H1 (cell line): ENCODE data around the gene RASSF5. TPM values are rescaled to one million over a fixed set of nuclear protein-coding genes. Genes with fewer than 3 reads are reported as not detected.
A peak's percentile ranks its signal among the peaks of the same experiment; 100 is the strongest.

Experiments
- CTCF ChIA-PET: fragments of 300-600 bp; sonication (Branson Sonifier 250); formaldehyde crosslinking; loops from one replicate; lab custom pipeline; 2021; ENCODE audit not compliant: partially characterized antibody; lab: Charles Lee
- POLR2A ChIA-PET: fragments of 300-600 bp; sonication (Branson Sonifier 250); formaldehyde crosslinking; loops from one replicate; lab custom pipeline; 2021; ENCODE audit warnings: inconsistent platforms; ENCODE audit not compliant: partially characterized antibody; lab: Charles Lee
- DNase-seq, 2 experiments: peaks; one replicate each; pipeline versions ENCODE4 v3.0.0 to v3.0.0-alpha.2; 2010 to 2022; ENCODE audit warnings: low spot score in 2 of 2, low read depth in 1 of 2, mixed read lengths in 1 of 2
- FAIRE-seq: peaks from 2 replicates; lab custom pipeline; 2011; peaks lifted over from hg19 to GRCh38; lab: Jason Lieb, UNC
- H2AFZ ChIP-seq: 2 replicates; pipeline ENCODE4 v1.8.1; 2012; ENCODE audit warnings: low read length, inconsistent platforms
- H2AK5ac ChIP-seq: 2 replicates; pipeline ENCODE4 v1.6.1; 2013; ENCODE audit warnings: low read depth, low read length
- H2BK120ac ChIP-seq: replicated peaks from 2 replicates; pipeline ENCODE3; 2013; ENCODE audit warnings: low read depth, low read length, inconsistent platforms
- H2BK12ac ChIP-seq: 2 replicates; pipeline ENCODE4 v1.6.1; 2013; ENCODE audit warnings: low read depth, low read length
- H2BK15ac ChIP-seq: 2 replicates; pipeline ENCODE4 v1.6.1; 2013; ENCODE audit warnings: low read length
- H2BK20ac ChIP-seq: 2 replicates; pipeline ENCODE4 v1.6.1; 2013; ENCODE audit warnings: low read length
- H2BK5ac ChIP-seq: 2 replicates; pipeline ENCODE4 v1.6.1; 2013; ENCODE audit warnings: low read depth, low read length
- H3K14ac ChIP-seq: 2 replicates; pipeline ENCODE4 v1.6.1; 2013; ENCODE audit warnings: inconsistent platforms; ENCODE audit not compliant: insufficient read length
- H3K18ac ChIP-seq: 2 replicates; pipeline ENCODE4 v1.6.1; 2013; ENCODE audit warnings: low read length; ENCODE audit errors: extremely low read depth
- H3K23ac ChIP-seq: 2 replicates; pipeline ENCODE4 v1.6.1; 2013; ENCODE audit warnings: inconsistent platforms; ENCODE audit not compliant: insufficient read length
- H3K23me2 ChIP-seq: 2 replicates; pipeline ENCODE4 v1.6.1; 2013; ENCODE audit warnings: low read depth, low read length
- H3K27ac ChIP-seq: 2 replicates; pipeline ENCODE4 v1.6.1; 2011; ENCODE audit warnings: low read depth, low read length, inconsistent platforms
- H3K27me3 ChIP-seq, 4 experiments: replicated peaks in 1 of 4; 1 replicate in 1 of 4; 2 replicates in 3 of 4; pipeline versions ENCODE4 v1.6.1 to v1.8.1; 2011 to 2013; ENCODE audit warnings: low read length in 3 of 4, mild to moderate bottlenecking in 3 of 4, inconsistent platforms in 2 of 4, mixed read lengths in 2 of 4, moderate library complexity in 1 of 4; ENCODE audit not compliant: control insufficient read depth in 3 of 4, insufficient read depth in 3 of 4; ENCODE audit errors: extremely low read depth in 1 of 4
- H3K36me3 ChIP-seq, 4 experiments: 2 replicates each; pipeline versions ENCODE4 v1.6.1 to v1.8.1; 2011 to 2013; ENCODE audit warnings: mild to moderate bottlenecking in 4 of 4, low read length in 3 of 4, moderate library complexity in 2 of 4, control low read depth in 1 of 4, inconsistent platforms in 1 of 4; ENCODE audit not compliant: insufficient read depth in 4 of 4, control insufficient read depth in 2 of 4
- H3K4ac ChIP-seq: replicated peaks from 2 replicates; pipeline ENCODE3; 2013; ENCODE audit warnings: low read length, low read depth, mixed read lengths, inconsistent platforms; ENCODE audit not compliant: insufficient read length
- H3K4me1 ChIP-seq, 4 experiments: replicated peaks in 1 of 4; 1 replicate in 1 of 4; 2 replicates in 3 of 4; pipeline versions ENCODE4 v1.6.1 to v1.8.1; 2011 to 2013; ENCODE audit warnings: low read length in 3 of 4, inconsistent platforms in 2 of 4, mixed read lengths in 1 of 4; ENCODE audit not compliant: insufficient read depth in 4 of 4, control insufficient read depth in 3 of 4
- H3K4me2 ChIP-seq, 2 experiments: 2 replicates each; pipeline versions ENCODE4 v1.6.1 to v1.8.1; 2011 to 2013; ENCODE audit warnings: low read depth in 2 of 2, low read length in 2 of 2, control low read depth in 1 of 2, inconsistent platforms in 1 of 2, mild to moderate bottlenecking in 1 of 2; ENCODE audit not compliant: insufficient read depth in 1 of 2
- H3K4me3 ChIP-seq, 4 experiments: fragments of 200-600, 300-600 bp in 1 of 4; sonication (generic), shearing (Covaris generic), sonication (Bioruptor Twin) in 1 of 4; 2 replicates each; pipeline versions ENCODE4 v1.5.1 to v1.8.1; 2011 to 2016; ENCODE audit warnings: low read length in 4 of 4, low read depth in 3 of 4, control low read depth in 2 of 4, inconsistent platforms in 2 of 4, mild to moderate bottlenecking in 2 of 4, mixed read lengths in 1 of 4, moderate library complexity in 1 of 4; ENCODE audit not compliant: insufficient read depth in 2 of 4; ENCODE audit errors: extremely low read depth in 1 of 4
- H3K56ac ChIP-seq: replicated peaks from 2 replicates; pipeline ENCODE3; 2013; ENCODE audit warnings: low read depth, mild to moderate bottlenecking, mixed read lengths, low read length, inconsistent platforms; ENCODE audit not compliant: insufficient read length
- H3K79me1 ChIP-seq: 2 replicates; pipeline ENCODE4 v1.6.1; 2013; ENCODE audit warnings: low read depth, low read length, control low read depth
- H3K79me2 ChIP-seq, 2 experiments: 2 replicates each; pipeline versions ENCODE4 v1.6.1 to v1.8.1; 2012 to 2013; ENCODE audit warnings: low read length in 2 of 2, mild to moderate bottlenecking in 2 of 2, inconsistent platforms in 1 of 2; ENCODE audit not compliant: insufficient read depth in 2 of 2, control insufficient read depth in 1 of 2
- H3K9ac ChIP-seq, 4 experiments: replicated peaks in 1 of 4; 1 replicate in 1 of 4; 2 replicates in 3 of 4; pipeline versions ENCODE4 v1.6.1 to v1.8.1; 2011 to 2013; ENCODE audit warnings: low read depth in 3 of 4, low read length in 3 of 4, control low read depth in 2 of 4, mild to moderate bottlenecking in 2 of 4, moderate library complexity in 2 of 4, inconsistent platforms in 1 of 4; ENCODE audit errors: extremely low read depth in 1 of 4
- H3K9me3 ChIP-seq, 2 experiments: 2 replicates each; pipeline versions ENCODE4 v1.6.1 to v1.8.1; 2012 to 2013; ENCODE audit warnings: mild to moderate bottlenecking in 2 of 2, moderate library complexity in 2 of 2, control low read depth in 1 of 2, inconsistent platforms in 1 of 2, low read depth in 1 of 2, low read length in 1 of 2, mixed read lengths in 1 of 2; ENCODE audit not compliant: insufficient read depth in 2 of 2
- H4K20me1 ChIP-seq, 2 experiments: replicated peaks in 1 of 2; 2 replicates each; pipeline versions ENCODE3 to v1.8.1; 2011 to 2013; ENCODE audit warnings: inconsistent platforms in 2 of 2, low read length in 2 of 2, mild to moderate bottlenecking in 1 of 2; ENCODE audit not compliant: insufficient read depth in 2 of 2, control insufficient read depth in 1 of 2
- H4K5ac ChIP-seq: 2 replicates; pipeline ENCODE4 v1.6.1; 2013; ENCODE audit warnings: low read length, low read depth, mixed read lengths, inconsistent platforms; ENCODE audit not compliant: insufficient read length
- H4K8ac ChIP-seq: 2 replicates; pipeline ENCODE4 v1.8.0; 2013; ENCODE audit warnings: mild to moderate bottlenecking, moderate library complexity, low read length, inconsistent platforms; ENCODE audit not compliant: insufficient read depth; ENCODE audit errors: extremely low read depth
- H4K91ac ChIP-seq: replicated peaks from 2 replicates; pipeline ENCODE3; 2013; ENCODE audit warnings: low read length, mixed read lengths, inconsistent platforms; ENCODE audit not compliant: insufficient read length
- CBX5 ChIP-seq: fragments of 300-800, 300-1000 bp; sonication (generic); IDR thresholded peaks from 2 replicates; pipeline ENCODE4 v1.7.1; 2016; ENCODE audit warnings: antibody characterized with exemption, low read length, low read depth
- CTBP2 ChIP-seq: IDR thresholded peaks from 2 replicates; pipeline ENCODE4 v1.7.0; 2011; ENCODE audit warnings: borderline replicate concordance, mild to moderate bottlenecking, moderate library complexity, mixed read lengths, low read length; ENCODE audit not compliant: insufficient read depth, insufficient read length
- POLR2AphosphoS5 ChIP-seq: IDR thresholded peaks from 2 replicates; pipeline ENCODE4 v1.6.1; 2011; ENCODE audit warnings: low read depth, low read length
- RAD21 ChIP-seq, 2 experiments: IDR thresholded peaks in 1 of 2; conservative IDR thresholded peaks in 1 of 2; 2 replicates each; pipeline ENCODE4 v1.6.1; 2011; ENCODE audit warnings: low read depth in 2 of 2, low read length in 2 of 2, improper control_type of control experiment in 1 of 2, inconsistent platforms in 1 of 2, mild to moderate bottlenecking in 1 of 2, moderate library complexity in 1 of 2
- SIRT6 ChIP-seq: IDR thresholded peaks from one replicate; pipeline ENCODE4 v1.7.1; 2012; ENCODE audit warnings: low read length, inconsistent platforms
- WGBS, 2 experiments: shearing (Covaris generic) in 1 of 2; methylation state at CpG; one replicate each; pipeline versions ENCODE4 v1.1.6 to v1.1.7; 2013 to 2015; ENCODE audit warnings: low lambda C conversion rate in 2 of 2, mixed read lengths in 2 of 2, inconsistent platforms in 1 of 2, low coverage in 1 of 2, missing lambda C conversion rate in 1 of 2; ENCODE audit not compliant: insufficient replicate concordance in 2 of 2, insufficient coverage in 1 of 2, insufficient read length in 1 of 2; ENCODE audit errors: extremely low coverage in 1 of 2, missing lambda C conversion rate in 1 of 2; 5-methylcytosine and 5-hydroxymethylcytosine counted together
- polyA plus RNA-seq, 7 experiments: library from polyadenylated mRNA; depleted of rRNA in 3 of 7; stranded (reverse) in 5 of 7; unstranded in 2 of 7; fragments of >200 nt in 5 of 7; fragments of 200-250 nt in 2 of 7; gene quantifications; 1 replicate in 5 of 7; 2 replicates in 1 of 7; 4 replicates in 1 of 7; pipeline versions ENCODE4 v1.2.1 to v1.2.3, GENCODE V29; 2011 to 2013; ENCODE audit warnings: missing spikeins in 2 of 7, mixed read lengths in 2 of 7
- total RNA-seq: library from RNA; stranded (reverse); fragmentation: NEBNext Ultra II Directional; extraction: Animal tissue kit (Norgen Biotek cat#: 25700); gene quantifications from 2 replicates; pipeline ENCODE4 v1.2.1, GENCODE V29; 2021
- TF ChIP-seq, protein P1 (sequence below), 3 experiments: IDR thresholded peaks; 1 replicate in 2 of 3; 2 replicates in 1 of 3; pipeline versions ENCODE4 v1.5.1 to v1.6.1; 2011; ENCODE audit warnings: low read length in 3 of 3, mild to moderate bottlenecking in 3 of 3, inconsistent platforms in 2 of 3, low read depth in 1 of 3, moderate library complexity in 1 of 3; ENCODE audit not compliant: insufficient read depth in 1 of 3; ENCODE audit errors: control extremely low read depth in 1 of 3

RASSF5 gene
- total and polyA plus RNA-seq, 2 of the 8 experiments (the other 6 are each of a cell fraction or from before 2014, with no cell fraction given) = 0.82 to 1.8 TPM

DNA sequence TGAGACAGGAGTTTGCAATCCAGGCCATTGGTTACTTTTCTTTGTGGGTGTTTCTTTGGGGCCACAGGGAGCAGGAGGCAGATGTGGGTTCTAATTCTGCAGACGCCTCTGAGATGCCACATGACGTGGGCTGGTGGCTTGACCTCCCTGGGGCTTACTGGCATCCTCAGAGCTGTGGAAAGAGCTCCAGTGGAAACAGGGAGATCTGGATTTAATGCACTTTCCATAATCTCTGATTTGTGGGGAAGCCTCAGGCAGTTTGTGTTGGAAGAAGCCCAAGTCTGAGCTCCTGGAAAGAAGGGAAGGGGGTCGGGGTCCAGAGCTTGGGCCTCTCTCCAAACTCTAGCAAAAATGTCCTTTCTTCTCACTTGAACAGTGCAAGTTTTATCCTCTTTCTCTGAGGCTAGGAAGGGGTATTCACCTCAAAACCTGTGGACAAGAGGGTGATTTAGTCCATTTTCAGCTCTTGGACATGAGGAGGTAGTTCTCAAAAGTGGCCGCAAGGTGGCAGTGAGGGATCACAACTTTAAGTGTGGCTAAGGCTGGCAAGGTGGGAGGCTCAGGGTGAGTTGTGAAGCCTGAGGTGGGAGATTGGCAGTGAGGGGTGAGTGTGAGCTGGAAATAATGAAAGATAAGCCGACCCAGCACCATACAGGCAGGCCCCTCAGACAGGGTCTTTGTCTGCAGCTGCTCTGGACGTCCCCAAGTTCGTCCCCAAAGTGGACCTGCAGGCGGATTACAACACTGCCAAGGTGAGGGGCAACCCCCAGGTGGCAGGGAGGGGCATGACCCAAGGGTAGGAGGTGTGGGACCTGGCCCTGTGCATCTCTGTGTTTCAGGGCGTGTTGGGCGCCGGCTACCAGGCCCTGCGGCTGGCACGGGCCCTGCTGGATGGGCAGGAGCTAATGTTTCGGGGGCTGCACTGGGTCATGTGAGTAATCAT lies 27.9 kb upstream of the RASSF5 start:
- no peaks in the 10 kb centered on the region for H3K9me3 ChIP-seq
- H3K14ac ChIP-seq = no peak overlapping the region
- no peak overlapping the region for H2AK5ac ChIP-seq
- peaks cover 0 to 2% of the 10 kb centered on the region in 2 experiments for H4K20me1 ChIP-seq
- H4K8ac ChIP-seq = peak overlapping the region; percentile 59; the same call in 1 of the 2 replicates
- H2BK120ac ChIP-seq = no peak overlapping the region
- 67% methylated on average over 9 of the region's 14 CpGs; no CpG with 5 or more reads in 1 of the 2 experiments for WGBS, 2 experiments
- H3K4ac ChIP-seq = no peak overlapping the region
- H3K36me3 ChIP-seq = no peaks in the 10 kb centered on the region; a peak in 4 of 8 replicates
- no peak overlapping the region for H2BK12ac ChIP-seq
- H3K27me3 ChIP-seq = no peaks in the 10 kb centered on the region
- TF ChIP-seq SIRT6 = no peak
- no peak for TF ChIP-seq CBX5
- TF ChIP-seq, protein P1, sequence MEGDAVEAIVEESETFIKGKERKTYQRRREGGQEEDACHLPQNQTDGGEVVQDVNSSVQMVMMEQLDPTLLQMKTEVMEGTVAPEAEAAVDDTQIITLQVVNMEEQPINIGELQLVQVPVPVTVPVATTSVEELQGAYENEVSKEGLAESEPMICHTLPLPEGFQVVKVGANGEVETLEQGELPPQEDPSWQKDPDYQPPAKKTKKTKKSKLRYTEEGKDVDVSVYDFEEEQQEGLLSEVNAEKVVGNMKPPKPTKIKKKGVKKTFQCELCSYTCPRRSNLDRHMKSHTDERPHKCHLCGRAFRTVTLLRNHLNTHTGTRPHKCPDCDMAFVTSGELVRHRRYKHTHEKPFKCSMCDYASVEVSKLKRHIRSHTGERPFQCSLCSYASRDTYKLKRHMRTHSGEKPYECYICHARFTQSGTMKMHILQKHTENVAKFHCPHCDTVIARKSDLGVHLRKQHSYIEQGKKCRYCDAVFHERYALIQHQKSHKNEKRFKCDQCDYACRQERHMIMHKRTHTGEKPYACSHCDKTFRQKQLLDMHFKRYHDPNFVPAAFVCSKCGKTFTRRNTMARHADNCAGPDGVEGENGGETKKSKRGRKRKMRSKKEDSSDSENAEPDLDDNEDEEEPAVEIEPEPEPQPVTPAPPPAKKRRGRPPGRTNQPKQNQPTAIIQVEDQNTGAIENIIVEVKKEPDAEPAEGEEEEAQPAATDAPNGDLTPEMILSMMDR (IDR thresholded peaks at IDR 0.05; ENCODE audit: control extremely low read depth in 1 of 3, insufficient read depth in 1 of 3, low read depth in 1 of 3, low read length in 3 of 3) = peak; percentile 65 to 87 (median 82)
- peak; percentile 81 to 82 for TF ChIP-seq RAD21 (IDR thresholded peaks at IDR 0.05 in 1 of 2, conservative IDR thresholded peaks at IDR 0.05 in 1 of 2; ENCODE audit: low read depth in 2 of 2, low read length in 2 of 2)
- TF ChIP-seq POLR2AphosphoS5 = no peak
- TF ChIP-seq CTBP2 = no peak
- DNase-seq (peak; percentile 60 to 81), FAIRE-seq (peak; percentile 82)
- H3K4me1 ChIP-seq = peaks cover 0 to 3% (median 0%) of the 10 kb centered on the region in 4 experiments; a peak in 1 of 7 replicates
- POLR2A ChIA-PET = interaction anchor here (0.9 to 2.0 kb wide), 2 partner anchors 9 to 26 kb away, joined by 5 to 14 read pairs; partner anchors contain the start of gene IKBKE
- no peak overlapping the region for H3K18ac ChIP-seq
- CTCF ChIA-PET = interaction anchor here (0.6 to 6.3 kb wide), 59 partner anchors 9 to 675 kb away, joined by 3 to 81 read pairs (median 4); partner anchors contain the start of gene IKBKE
- H2BK5ac ChIP-seq = no peak overlapping the region; the same call in 1 of the 2 replicates
- no peaks in the 10 kb centered on the region for H3K23me2 ChIP-seq
- H2AFZ ChIP-seq = no peak overlapping the region
- no peak overlapping the region for H3K23ac ChIP-seq
- H3K9ac ChIP-seq = no peak overlapping the region
- H3K79me1 ChIP-seq = no peaks in the 10 kb centered on the region
- H3K27ac ChIP-seq = no peak overlapping the region
- H2BK20ac ChIP-seq = no peak overlapping the region
- no peaks in the 10 kb centered on the region for H3K79me2 ChIP-seq
- H3K4me2 ChIP-seq = no peak overlapping the region
- no peak overlapping the region for H4K5ac ChIP-seq
- no peak overlapping the region for H4K91ac ChIP-seq
- H3K56ac ChIP-seq = no peak overlapping the region
- H3K4me3 ChIP-seq = no peak overlapping the region
- no peak overlapping the region for H2BK15ac ChIP-seq
